HG03025 (cell line): Measurements from ENCODE around the gene SH3PXD2A.
"Not testable (repeated sequence)": the region's sequence is repeated elsewhere in the genome, so short reads cannot be mapped to it uniquely, and the experiment has no call there.

Experiments used
- ATAC-seq: cut with Tn5 transposase; IDR thresholded peaks from one replicate; pipeline ENCODE4 v1.9.1; 2021; ENCODE audit warnings: mild to moderate bottlenecking, moderate library complexity; ENCODE audit not compliant: unreplicated experiment, low FRiP score

The SH3PXD2A gene

GRCh38 chr10:103732339-103733044, 122.9 kb downstream of the SH3PXD2A start:
- ATAC-seq = no peak

- no peak for ATAC-seq
These were observed 123.6 kb downstream of the SH3PXD2A start for GRCh38 chr10:103731609-103732270.

- ATAC-seq = not testable (repeated sequence)
These were observed 124.3 kb downstream of the SH3PXD2A start for GRCh38 chr10:103731026-103731425.

- ATAC-seq = no peak
These were observed 125.5 kb downstream of the SH3PXD2A start for GRCh38 chr10:103729851-103730250.

- ATAC-seq = no peak
These were observed 127.2 kb downstream of the SH3PXD2A start for GRCh38 chr10:103727991-103728689.

- ATAC-seq = no peak
These were observed 127.8 kb downstream of the SH3PXD2A start for GRCh38 chr10:103727546-103727963.

GRCh38 chr10:103726637-103727036, 128.7 kb downstream of the SH3PXD2A start:
- ATAC-seq = no peak

- ATAC-seq = no peak
These were observed 130.1 kb downstream of the SH3PXD2A start for GRCh38 chr10:103725242-103725641.

GRCh38 chr10:103724771-103725170, 130.6 kb downstream of the SH3PXD2A start:
- no peak for ATAC-seq

GRCh38 chr10:103724074-103724473, 131.3 kb downstream of the SH3PXD2A start:
- no peak for ATAC-seq

GRCh38 chr10:103723557-103723956, 131.8 kb downstream of the SH3PXD2A start:
- ATAC-seq = no peak

- ATAC-seq = no peak
These were observed 132.7 kb downstream of the SH3PXD2A start for GRCh38 chr10:103722632-103723031.

- ATAC-seq = no peak
These were observed 134.4 kb downstream of the SH3PXD2A start for GRCh38 chr10:103720964-103721335.

- ATAC-seq = no peak
These were observed 134.9 kb downstream of the SH3PXD2A start for GRCh38 chr10:103720328-103720963.

GRCh38 chr10:103719036-103719435, 136.3 kb downstream of the SH3PXD2A start:
- ATAC-seq = no peak

GRCh38 chr10:103718247-103718620, 137.1 kb downstream of the SH3PXD2A start:
- ATAC-seq = no peak

GRCh38 chr10:103717341-103718246, 137.8 kb downstream of the SH3PXD2A start:
- ATAC-seq = no peak

GRCh38 chr10:103716206-103717160, 138.9 kb downstream of the SH3PXD2A start:
- no peak for ATAC-seq

GRCh38 chr10:103715430-103715829, 139.9 kb downstream of the SH3PXD2A start:
- no peak for ATAC-seq
